Mesothelial cell of epicardium (in vitro differentiated cells): ENCODE data around the gene FAM114A1. TPM values are rescaled to one million over a fixed set of nuclear protein-coding genes. Genes with fewer than 3 reads are reported as not detected.

Experiments
- DNase-seq, 2 experiments: peaks; one replicate each; pipeline ENCODE4 v3.0.0; 2021; ENCODE audit warnings: low spot score in 2 of 2; ENCODE audit not compliant: unreplicated experiment in 2 of 2
- H3K27ac Mint-ChIP-seq: 2 replicates; pipeline ENCODE4 v1.8.0; 2021; ENCODE audit warnings: mixed read lengths
- H3K27me3 Mint-ChIP-seq: 2 replicates; pipeline ENCODE4 v1.8.0; 2021; ENCODE audit warnings: low read depth, mixed read lengths
- H3K36me3 Mint-ChIP-seq: 2 replicates; pipeline ENCODE4 v1.8.0; 2021; ENCODE audit warnings: mixed read lengths
- H3K4me1 Mint-ChIP-seq: 2 replicates; pipeline ENCODE4 v1.8.0; 2021; ENCODE audit warnings: mixed read lengths
- H3K4me3 Mint-ChIP-seq: 2 replicates; pipeline ENCODE4 v1.8.0; 2021; ENCODE audit warnings: mild to moderate bottlenecking, moderate library complexity, mixed read lengths
- H3K9me3 Mint-ChIP-seq: 2 replicates; pipeline ENCODE4 v1.8.0; 2021; ENCODE audit warnings: mixed read lengths
- total RNA-seq: library from RNA; stranded (reverse); gene quantifications from 3 replicates; pipeline ENCODE4 v1.2.1, GENCODE V29; 2021
- TF ChIP-seq, protein P1 (sequence below): fragments of 200-600 bp; sonication (generic); IDR thresholded peaks from one replicate; pipeline ENCODE4 v1.5.0; 2021; ENCODE audit warnings: antibody characterized with exemption; ENCODE audit not compliant: unreplicated experiment

FAM114A1 gene
- total RNA-seq, 1 donor from 2014 or later = 53.7 TPM

DNA sequence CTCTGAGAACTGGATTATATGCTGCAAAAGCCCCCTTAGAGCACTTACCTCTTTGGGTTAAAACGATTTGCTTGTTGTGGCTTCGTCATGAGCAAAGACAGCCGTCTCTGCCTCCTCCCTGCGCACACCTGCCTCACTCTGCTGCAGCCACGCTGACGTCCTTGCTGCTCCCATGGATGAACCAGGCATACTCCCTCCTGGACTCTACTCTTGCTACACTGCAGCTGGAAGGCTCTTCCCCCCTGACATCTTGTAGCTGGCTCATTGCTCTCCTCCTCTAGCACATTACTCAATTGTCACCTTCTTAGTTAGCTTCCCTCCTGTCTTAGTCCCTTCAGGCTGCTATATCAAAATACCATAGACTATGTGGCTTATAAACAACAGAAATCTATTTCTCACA lies 59.3 kb downstream of the FAM114A1 start:
- H3K27me3 Mint-ChIP-seq = no peaks in the 10 kb centered on the region
- no peak overlapping the region for H3K27ac Mint-ChIP-seq
- H3K4me1 Mint-ChIP-seq = no peaks in the 10 kb centered on the region
- TF ChIP-seq, protein P1, sequence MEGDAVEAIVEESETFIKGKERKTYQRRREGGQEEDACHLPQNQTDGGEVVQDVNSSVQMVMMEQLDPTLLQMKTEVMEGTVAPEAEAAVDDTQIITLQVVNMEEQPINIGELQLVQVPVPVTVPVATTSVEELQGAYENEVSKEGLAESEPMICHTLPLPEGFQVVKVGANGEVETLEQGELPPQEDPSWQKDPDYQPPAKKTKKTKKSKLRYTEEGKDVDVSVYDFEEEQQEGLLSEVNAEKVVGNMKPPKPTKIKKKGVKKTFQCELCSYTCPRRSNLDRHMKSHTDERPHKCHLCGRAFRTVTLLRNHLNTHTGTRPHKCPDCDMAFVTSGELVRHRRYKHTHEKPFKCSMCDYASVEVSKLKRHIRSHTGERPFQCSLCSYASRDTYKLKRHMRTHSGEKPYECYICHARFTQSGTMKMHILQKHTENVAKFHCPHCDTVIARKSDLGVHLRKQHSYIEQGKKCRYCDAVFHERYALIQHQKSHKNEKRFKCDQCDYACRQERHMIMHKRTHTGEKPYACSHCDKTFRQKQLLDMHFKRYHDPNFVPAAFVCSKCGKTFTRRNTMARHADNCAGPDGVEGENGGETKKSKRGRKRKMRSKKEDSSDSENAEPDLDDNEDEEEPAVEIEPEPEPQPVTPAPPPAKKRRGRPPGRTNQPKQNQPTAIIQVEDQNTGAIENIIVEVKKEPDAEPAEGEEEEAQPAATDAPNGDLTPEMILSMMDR = no peak
- peaks cover 33% of the 10 kb centered on the region for H3K36me3 Mint-ChIP-seq
- H3K9me3 Mint-ChIP-seq = no peaks in the 10 kb centered on the region
- DNase-seq = no peak
- H3K4me3 Mint-ChIP-seq = no peak overlapping the region

DNA sequence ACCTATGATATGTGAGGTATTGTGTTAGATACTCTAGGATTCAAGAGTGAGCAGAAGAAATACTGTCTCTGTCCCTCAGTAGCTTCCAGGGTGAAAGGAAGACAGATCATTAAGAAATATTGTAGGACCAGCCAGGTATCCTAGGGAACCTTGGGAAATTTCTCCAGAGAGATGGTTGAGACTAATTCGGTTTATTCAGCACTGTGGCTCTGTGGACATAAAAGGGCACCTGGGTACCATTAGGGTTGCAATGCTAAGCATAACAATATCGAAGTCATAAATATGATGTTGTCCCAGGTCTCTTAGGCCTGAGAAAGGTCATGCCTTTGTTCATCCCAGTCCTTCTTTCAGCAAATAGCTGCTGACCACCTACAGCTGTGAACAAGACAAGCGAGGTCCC lies 61.0 kb downstream of the FAM114A1 start:
- no peaks in the 10 kb centered on the region for H3K27me3 Mint-ChIP-seq
- H3K9me3 Mint-ChIP-seq = no peaks in the 10 kb centered on the region
- no peak overlapping the region for H3K27ac Mint-ChIP-seq
- TF ChIP-seq, protein P1 = no peak
- peaks cover 31% of the 10 kb centered on the region for H3K36me3 Mint-ChIP-seq
- H3K4me1 Mint-ChIP-seq = no peaks in the 10 kb centered on the region
- no peak overlapping the region for H3K4me3 Mint-ChIP-seq
- DNase-seq = no peak

DNA sequence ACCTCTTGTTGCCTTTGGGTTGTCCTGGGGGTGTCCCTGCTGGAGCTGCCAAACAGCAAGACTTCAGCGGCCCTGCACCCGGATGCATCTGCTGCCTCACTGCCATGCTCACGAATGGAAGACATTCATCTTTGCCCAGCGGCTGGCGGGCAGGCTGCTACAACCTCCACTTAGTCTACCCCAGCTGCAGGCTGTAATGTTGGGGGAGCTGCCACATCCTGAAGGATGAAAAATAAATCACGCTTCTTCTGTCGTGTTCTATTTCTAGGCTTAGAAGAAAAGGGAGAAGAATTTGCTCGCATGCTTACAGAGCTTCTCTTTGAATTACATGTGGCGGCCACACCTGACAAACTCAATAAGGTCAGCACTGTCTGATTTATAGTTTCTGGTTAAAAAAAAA lies 61.4 kb downstream of the FAM114A1 start:
- TF ChIP-seq, protein P1 = no peak
- Mint-ChIP-seq H3K36me3 (peaks cover 31% of the 10 kb centered on the region), H3K27ac (no peak overlapping the region), H3K4me1 (no peaks in the 10 kb centered on the region), H3K4me3 (no peak overlapping the region), H3K9me3 (no peaks in the 10 kb centered on the region), H3K27me3 (no peaks in the 10 kb centered on the region)
- no peak for DNase-seq

DNA sequence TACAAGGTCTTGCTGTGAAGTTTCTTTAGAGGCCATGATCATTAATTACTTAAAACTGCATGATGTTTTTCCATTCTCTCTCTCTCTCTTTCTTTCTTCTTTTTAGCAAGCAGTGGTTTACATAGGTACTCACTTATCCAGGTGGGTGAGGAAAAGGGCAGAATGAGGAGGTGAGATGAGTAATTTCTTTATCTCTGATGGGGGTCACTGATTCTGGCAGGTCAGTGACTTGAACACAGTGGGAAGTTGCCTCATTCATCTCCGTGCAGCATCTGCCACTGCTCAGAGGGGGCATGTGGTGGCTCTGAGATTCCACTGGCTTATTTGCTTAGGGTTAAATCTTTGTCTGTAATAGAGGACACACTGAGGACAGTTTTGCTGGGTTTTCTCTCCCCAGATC lies 62.6 kb downstream of the FAM114A1 start:
- no peak overlapping the region for H3K27ac Mint-ChIP-seq
- TF ChIP-seq, protein P1 = no peak

DNA sequence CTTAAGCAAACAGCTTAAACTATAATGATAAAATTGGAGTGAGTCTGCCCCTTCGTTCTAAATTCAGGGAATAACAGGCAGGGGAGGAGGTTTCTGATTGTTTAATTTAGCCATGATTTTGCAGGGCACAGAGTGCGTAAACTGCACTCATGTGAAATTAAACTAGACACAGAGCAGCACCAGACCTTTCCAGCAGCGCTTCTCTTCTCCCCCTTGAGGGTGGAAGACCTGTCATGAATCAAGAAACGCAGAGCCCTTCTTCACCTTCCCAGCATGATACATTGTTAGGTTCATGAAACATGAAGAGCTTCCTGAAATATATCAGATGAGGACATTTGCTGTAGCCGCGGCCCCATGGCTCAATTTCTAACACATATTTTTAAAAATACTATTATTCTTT lies 63.1 kb downstream of the FAM114A1 start:
- no peak for DNase-seq
- Mint-ChIP-seq H3K9me3 (no peaks in the 10 kb centered on the region), H3K4me3 (no peak overlapping the region), H3K4me1 (no peaks in the 10 kb centered on the region), H3K27me3 (no peaks in the 10 kb centered on the region), H3K27ac (no peak overlapping the region), H3K36me3 (peaks cover 37% of the 10 kb centered on the region)
- TF ChIP-seq, protein P1 = no peak

More for the DNA sequence above, 62.6 kb downstream of the FAM114A1 start:
- Mint-ChIP-seq H3K36me3 (peaks cover 32% of the 10 kb centered on the region), H3K4me1 (no peaks in the 10 kb centered on the region), H3K9me3 (no peaks in the 10 kb centered on the region), H3K4me3 (no peak overlapping the region), H3K27me3 (no peaks in the 10 kb centered on the region)
- DNase-seq = no peak

DNA sequence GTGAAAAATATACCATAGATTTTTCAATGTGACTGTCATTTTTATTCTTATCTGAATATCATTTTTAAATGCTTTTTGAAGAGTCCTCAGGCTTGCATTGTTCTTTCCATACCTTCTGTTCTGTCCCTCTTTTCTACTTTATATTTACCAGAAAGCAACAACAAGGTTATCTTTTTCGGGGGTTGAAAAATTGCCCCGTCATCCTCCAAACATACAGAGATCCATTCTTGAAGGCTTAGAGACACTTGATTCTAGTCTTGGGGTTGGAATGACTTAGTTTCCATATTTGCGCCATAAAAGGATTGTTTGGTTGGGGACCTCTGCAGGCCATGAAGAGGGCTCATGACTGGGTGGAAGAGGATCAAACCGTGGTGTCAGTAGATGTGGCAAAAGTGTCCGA lies 63.5 kb downstream of the FAM114A1 start:
- Mint-ChIP-seq H3K9me3 (no peaks in the 10 kb centered on the region), H3K4me3 (no peak overlapping the region), H3K27me3 (no peaks in the 10 kb centered on the region), H3K4me1 (no peaks in the 10 kb centered on the region), H3K27ac (no peak overlapping the region), H3K36me3 (peaks cover 35% of the 10 kb centered on the region)
- no peak for DNase-seq
- TF ChIP-seq, protein P1 = no peak
